SKM-1 treated with dmso at 0.1 percent for 144 hours (cell line): ENCODE measurements around the gene PSORS1C1.
"Not testable (repeated sequence)": the region's sequence is repeated elsewhere in the genome, so short reads cannot be mapped to it uniquely, and the experiment has no call there.

ENCODE experiments used
- DNase-seq: peaks from one replicate; lab custom pipeline; 2025; ENCODE audit not compliant: unreplicated experiment; lab: John Stamatoyannopoulos, UW

Gene PSORS1C1, protein sequence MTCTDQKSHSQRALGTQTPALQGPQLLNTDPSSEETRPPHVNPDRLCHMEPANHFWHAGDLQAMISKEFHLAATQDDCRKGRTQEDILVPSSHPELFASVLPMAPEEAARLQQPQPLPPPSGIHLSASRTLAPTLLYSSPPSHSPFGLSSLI

DNA sequence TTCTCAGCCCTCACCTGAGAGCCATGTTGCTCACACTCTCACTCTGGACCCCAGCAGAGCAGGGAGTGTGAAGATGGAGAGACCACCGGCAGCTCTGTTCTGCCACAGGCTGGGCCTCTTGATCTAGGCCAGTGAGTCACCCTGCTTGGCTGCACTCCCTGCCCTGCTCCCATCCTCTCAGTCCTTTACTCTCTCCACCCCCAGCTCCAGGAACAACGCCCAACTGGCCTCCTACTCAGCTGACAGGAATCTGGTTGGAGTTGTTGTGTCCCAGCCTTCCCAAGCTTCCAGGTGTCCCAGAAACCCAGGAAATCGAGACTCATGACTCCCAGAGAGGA, at the start of gene PSORS1C1:
TSS of gene PSORS1C1 (plus strand) at position 260 of the 338 bp plus-strand sequence. CDS start 14,833 bp downstream, outside the sequence.
- DNase-seq, result no peak

DNA sequence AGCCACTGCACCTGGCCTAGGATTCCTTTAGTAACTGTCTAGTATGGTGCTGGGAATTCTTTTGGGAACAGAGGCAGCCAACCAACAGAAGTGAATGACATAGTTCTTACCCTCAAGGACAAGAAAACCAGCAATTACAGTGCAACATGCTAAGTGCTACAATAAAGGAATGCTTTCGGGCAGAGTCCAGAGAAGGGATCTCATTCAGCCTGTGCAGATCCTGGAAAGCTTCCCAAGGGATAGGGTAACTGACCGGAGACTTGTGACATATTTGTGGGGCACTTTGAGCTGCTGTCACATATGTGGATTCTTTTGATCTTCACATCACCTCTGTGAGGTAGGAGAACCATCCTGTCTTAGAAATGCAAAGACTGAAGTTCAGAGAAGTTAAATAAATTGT, 49.0 kb upstream of the PSORS1C1 start:
- DNase-seq, result no peak

DNA sequence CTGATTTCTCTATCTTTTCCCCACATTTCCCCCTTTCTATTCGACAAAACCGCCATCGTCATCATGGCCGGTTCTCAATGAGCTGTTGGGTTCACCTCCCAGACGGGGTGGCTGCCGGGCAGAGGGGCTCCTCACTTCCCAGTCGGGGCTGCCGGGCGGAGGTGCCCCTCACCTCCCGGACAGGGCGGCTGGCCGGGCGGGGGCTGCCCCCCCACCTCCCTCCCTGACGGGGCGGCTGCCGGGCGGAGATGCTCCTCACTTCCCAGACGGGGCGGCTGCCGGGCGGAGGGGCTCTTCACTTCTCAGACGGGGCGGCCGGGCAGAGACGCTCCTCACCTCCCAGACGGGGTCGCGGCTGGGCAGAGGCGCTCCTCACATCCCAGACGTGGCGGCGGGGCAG, 47.6 kb upstream of the PSORS1C1 start:
- DNase-seq, result not testable (repeated sequence)

DNA sequence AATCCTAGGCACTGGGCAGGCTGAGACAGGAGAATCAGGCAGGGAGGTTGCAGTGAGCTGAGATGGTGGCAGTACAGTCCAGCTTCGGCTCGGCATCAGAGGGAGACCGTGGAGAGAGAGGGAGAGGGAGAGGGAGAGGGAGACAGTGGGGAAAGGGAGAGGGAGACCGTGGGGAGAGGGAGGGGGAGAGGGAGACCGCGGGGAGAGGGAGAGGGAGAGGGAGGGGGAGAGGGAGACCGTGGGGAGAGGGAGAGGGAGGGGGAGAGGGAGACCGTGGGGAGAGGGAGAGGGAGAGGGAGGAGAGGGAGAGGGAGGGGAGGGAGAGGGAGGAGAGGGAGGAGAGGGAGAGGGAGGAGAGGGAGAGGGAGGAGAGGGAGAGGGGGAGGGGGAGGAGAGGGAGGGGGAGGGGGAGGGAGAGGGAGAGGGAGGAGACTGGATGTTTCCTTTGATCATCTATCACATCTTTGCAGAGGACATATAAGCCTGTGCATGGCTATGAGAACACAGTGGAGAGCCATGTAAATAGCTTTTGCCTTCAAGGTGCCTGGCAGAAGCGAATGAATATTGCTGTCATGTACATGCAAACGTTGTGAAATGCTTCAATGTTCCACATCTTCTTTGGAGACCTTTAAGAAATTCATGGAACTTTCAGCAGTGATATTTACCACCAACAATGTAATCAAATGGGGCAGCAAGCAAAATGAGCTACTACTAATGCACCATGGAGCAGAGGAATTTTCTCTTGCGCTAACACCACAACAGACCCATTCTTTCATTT, 46.5 kb upstream of the PSORS1C1 start:
- not testable (repeated sequence) for DNase-seq

DNA sequence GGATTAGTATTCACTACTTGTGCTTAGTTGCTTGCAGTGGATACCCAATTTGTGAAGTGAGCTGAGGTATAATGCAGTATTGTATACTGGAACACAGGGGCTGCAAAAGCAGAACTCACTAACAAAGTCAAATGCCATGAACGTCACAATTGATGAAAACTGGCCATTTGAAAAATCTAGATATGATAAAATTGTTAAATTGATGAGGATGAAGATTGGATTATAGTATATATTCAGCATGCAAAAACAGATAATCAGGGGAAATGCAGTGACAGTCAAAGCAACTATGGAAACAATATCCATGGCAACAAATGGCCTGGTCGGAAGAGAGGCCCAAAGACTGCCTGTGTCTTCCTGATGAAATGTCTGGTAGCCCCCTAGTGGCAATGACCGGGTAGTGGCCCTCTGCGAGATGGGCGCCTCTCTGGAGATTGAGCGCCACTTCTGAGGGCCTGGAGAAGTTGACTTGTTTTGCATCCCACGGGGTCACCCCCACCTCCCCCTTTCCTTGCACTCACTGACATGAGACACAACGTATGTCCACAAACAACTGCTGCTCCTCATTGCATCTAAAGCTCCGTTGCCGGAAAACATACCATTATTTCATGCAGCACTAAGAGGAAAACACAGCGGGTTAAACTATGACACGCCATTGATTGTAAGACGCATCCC, 45.8 kb upstream of the PSORS1C1 start:
- DNase-seq, result peak; percentile 54

DNA sequence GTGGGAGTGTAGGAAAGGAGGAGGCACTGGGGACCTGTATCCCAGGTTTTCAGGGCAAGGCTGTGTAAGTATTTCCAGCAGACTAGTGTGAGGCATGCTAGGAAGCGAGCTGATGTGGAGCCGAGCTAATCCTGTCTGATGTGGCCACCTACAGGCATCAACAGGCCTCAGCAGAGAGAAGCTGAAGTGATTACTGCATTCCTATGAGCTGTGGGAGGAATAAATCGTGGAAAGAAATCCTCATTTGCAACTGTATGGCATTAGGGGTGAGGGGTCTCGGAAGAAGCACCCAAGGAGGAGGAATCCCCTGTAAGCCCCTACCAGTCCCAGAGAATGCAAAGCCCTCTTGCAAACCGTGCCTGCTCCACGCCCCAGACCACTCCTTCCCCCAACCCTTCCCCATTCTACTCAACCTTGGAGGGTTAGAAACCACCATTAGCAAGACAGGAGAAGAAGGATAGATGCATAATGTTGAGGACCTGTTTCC, 43.8 kb upstream of the PSORS1C1 start:
- no peak for DNase-seq

DNA sequence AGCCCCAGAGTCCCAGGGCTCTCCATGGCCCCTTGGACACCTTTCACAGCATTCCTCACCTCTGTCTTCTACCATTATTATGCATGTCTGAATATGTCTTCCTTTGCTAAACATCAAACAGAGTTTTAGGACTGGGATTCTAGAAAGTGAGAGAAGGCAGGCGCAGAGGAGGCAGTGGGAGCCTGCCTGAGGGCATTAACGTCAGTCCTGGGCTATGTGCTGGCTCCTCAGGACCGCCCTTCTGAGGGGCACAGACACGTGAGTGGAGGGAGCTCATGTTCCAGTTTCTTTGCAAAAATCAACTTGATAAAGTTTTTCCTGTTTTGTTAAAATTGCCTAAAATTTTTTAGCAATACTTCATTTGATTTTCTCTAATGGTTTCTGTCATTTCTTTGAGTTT, 40.2 kb upstream of the PSORS1C1 start:
- DNase-seq, result no peak

DNA sequence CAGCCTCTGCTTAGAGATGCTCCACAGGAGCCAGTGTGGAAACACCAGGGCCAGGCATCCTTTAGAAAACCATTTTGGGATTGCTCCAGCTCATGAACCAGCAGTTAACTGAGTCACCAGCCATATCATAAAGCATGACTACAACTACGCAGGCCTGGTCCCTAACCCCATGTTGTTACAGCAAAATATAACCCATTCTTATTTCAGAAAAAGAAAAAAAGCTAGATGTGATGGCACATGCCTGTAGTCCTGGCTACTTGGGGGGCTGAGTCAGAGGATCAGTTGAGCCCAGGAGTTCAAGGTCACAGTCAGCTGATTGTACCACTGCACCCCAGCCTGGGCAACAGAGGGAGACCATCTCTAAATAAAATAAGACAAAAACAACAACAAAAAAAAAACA, 39.1 kb upstream of the PSORS1C1 start:
- DNase-seq, result no peak

DNA sequence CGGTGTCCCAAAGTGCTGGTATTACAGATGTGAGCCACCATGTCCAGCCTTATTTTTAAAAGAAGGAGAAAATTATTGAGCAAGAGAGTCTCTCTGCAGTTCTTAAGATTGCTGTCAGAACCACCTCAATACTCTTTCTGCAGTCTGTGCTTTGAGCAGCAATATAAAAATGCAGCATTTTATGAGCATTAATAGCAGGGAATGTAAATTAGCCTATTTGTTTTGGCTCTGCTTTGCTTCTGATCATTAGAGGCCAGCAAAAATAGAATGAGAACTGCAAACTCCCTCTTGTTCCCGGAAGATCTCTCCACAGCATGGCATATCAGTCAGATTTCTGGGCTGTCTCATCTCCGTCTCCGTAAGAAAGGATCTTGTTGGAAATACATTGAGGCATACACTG, 38.0 kb upstream of the PSORS1C1 start:
- DNase-seq, result no peak

DNA sequence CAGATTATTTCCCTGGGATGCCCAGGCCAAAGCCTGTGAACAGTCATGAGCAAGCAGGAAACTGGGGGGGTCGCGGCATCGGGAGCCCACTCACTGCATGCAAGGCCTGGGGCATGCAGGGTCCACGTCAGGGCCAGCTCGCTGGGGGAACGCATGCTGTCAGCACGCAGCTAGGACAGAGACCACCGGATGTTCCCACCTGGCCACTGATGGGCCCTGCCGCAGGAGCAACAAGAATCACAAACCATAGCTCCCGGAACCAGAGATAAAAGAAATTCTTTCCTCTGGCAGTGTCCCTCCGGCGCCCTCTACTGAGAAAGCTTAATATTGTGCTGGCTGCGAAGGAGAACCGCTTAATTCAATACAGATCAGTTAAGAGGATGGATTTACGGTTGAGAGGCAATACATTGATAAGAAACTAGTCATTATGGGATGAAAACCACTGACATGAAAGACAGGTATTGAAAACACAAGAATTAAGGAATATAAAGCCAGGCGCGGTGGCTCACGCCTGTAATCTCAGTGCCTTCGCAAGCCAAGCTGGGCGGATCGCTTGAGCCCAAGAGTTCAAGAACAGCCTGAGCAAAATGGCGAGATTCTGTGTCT, 34.8 kb upstream of the PSORS1C1 start:
- peak; percentile 30 for DNase-seq

DNA sequence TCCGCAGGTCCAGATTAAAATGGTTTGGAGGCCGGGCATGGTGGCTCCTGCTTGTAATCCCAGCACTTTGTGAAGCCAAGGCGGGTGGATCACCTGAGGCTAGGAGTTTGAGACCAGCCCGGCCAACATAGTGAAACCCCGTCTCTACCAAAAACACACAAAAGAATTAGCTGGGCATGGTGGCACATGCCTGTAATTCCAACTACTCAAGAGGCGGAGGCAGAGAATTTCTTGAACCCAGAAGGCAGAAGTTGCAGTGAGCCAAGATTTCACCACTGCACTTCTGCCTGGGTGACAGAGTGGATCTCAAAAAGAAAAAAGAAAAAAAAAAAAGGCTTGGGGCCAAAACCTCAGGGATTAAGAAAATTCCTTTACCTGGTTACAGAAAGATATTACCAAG, 32.7 kb upstream of the PSORS1C1 start:
- DNase-seq, result no peak

DNA sequence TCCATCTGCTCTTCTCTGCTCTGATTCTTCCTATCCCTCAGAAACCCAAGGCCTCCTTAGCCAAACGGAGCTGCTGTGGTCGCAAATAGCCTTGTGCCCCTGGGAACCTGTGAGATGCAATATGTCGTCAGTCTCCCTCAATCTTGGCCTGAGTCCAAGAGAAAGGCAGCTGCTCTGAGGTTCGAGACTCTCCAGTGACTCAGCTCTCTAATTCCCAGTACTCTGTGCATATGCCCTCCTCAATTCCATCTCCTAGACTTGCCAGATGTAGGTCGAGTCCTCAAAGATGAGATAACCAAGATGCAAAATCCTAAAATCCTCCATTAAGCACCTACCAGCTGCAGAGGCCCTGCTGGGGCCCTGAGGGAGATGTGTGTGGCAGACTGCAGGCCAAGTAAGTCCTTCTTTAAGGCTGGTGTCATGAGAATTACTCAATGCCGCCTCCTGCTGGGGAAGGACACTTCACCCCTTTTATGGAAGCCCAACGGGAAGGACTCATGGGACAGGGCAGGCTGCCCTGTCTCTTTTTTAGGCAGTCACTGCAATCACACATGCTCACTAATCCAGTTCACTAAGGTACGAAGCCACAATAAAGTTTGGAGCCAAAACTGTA, 30.8 kb upstream of the PSORS1C1 start:
- DNase-seq, result peak; percentile 47

DNA sequence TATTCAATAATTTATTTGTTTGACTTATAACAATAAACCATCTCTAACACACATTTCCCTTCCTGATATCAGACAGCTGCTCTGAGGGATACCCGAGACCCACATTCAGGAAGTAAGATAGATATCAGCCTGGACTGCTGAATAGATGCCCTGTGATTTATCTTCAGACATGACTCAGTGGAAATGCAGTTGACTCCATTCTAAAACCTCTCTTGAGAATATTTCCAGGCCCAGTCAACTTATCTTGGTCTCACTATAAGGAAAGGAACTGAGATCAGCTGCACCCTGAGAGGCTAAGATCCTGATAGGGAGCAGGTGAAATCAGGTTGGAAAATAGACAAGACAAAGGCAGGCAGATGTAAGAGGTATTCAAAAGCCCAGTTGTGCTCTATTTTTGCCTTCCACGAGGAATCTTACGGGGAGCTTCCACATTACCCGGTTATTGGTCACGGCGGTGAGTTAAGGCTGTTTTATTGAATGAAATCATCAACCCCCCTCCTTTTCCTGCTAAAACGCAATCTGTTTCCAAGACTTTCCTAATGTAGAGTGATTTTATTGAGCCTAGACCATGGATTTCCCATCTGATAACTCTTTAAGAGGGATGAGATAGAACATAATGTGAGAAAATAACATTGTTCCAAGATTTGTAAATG, 27.7 kb upstream of the PSORS1C1 start:
- no peak for DNase-seq

DNA sequence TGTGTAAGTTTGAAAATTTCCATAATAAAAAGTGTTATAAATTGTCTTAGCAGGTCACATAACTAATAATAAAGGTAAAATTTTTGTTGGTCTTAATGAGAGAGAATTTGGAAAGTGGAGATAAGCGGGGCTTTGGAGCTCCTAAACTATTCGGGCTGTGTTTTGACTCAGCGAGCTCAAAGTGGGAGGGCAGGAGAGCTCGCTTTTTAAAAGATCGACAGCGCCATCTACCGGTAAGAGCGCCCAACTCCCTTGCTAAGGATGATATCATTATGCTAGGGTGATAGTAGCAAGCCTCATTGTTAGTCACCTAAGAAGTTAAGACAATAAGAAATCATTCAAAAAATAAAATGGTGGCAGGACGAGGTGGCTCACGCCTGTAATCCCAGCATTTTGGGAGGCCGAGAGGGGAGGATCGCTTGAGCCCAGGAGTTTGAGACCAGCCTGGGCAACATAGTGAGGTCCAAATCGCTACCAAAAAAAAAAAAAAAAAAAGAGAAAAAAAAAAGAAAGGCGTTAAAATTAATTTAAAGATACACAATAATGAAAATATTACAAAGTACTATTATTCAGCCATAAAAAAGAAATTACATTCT, 27.0 kb upstream of the PSORS1C1 start:
- peak; percentile 76 for DNase-seq

DNA sequence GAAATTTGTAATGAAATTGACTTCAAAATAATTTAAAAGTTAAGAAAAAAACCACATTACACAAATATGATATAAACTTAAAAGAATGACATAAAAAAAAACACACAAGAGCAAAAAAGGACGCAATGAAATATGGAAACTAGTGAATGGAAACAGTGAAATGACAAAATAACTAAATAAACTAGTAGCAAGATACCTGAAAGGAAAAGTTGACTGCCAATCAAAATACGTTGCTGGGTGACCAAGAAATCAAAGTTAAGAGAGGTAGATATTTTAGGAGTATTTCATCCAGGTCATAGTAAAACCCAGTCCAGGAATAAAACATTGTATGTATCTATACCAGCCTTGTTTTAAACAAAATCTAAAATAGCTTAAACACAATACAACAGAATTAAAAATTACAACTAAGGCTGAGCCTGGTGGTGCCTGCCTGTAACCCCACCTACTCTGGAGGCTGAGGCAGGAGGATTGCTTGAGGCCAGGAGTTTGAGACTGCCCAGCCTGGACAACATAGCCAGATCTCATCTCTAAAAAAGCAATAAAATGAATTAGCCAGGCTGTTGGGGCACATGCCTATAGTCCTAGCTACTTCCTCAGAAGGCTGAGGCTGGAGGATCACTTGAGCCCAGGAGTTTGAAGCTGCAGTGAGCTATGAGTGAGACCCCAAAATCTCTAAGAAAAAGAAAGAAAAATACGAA, 24.2 kb upstream of the PSORS1C1 start:
- DNase-seq, result no peak

DNA sequence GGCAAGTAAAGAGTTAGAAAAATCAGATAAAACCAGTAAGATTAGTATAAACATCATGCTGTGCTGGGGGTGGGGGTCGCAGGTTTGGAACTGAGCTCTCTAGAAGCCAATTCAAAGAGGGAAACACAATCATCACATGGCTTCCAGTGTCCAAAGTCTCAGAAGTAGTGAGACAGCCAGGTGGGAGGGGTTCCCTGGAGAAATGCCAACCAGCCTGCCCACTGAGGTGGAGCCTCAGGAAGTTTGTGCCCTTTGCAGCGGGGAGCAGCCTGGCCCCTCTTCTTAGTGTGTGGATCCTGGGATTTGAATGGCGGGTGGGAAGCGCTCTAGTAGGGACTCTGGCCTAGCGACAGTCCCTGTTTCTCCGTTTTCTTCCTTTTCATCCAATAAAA, 23.6 kb upstream of the PSORS1C1 start:
- DNase-seq, result no peak

DNA sequence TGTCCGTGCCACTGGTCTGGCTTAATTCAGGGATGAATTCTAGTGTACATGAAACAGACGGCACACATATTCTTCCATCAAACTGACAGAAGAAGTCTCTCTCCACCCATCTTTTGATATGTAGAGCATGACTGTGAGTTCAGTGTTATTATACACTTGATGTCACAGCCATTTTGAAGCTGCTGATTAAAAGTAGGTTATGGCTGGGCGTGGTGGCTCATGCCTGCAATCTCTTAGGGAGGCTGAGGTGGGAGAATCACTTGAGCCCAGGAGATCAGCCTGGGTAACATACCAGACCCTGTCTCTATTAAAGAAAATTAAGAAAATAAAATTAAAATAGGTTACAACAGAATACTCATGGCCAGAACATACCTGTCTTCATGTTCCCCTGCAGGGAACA, 22.9 kb upstream of the PSORS1C1 start:
- DNase-seq, result no peak

DNA sequence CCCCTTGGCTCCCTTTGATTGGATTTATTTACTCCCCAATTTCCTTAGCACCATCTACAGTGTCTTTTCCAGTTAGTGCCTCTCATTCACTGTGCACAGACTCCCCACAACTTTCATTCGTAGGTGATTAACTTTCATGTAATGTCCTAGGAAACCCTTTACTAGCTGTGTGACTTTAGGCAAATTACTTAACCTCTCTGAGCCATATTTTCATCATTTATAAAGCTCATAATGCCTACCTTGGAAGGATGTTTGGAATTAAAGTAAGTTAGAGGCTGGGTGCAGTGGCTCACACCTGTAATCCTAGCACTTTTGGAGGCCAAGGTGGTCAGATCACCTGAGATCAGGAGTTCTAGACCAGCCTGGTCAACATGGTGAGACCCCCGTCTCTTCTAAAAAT, 22.4 kb upstream of the PSORS1C1 start:
- no peak for DNase-seq

DNA sequence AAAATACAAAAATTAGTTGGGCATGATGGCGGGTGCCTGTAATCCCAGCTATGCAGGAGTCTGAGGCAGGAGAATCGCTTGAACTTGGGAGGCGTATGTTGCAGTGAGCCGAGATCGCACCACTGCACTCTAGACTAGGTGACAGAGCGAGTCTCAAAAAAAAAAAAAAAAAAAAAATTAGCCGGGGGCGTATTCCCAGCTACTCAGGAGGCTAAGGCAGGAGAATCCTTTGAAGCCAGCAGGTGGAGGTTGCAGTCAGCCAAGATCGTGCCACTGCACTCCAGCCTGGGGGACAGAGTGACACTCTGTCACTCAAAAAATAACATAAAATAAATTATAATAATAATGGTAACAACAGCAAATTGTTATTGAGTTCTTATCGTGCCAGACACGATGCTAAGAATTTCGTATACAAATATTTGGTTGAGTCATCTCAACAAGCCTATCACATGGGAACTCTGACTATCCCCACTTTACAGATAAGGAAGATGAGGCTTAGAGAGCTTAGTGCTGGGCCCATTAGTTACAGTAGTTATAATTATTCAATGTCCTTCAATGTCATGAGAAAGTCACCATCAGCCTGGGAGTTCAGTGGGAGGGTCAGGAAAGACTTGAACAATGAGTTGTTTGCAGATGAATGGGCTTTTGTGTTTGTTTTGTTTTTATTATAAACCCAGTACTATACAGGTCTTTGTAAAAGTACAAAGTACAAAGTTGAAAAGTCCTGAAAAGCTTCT, 21.7 kb upstream of the PSORS1C1 start:
- no peak for DNase-seq
